Measurements from ENCODE around the gene TMEM151B. TPM values are rescaled to one million over a fixed set of nuclear protein-coding genes. Genes with fewer than 3 reads are reported as not detected.

TMEM151B gene
- total and polyA plus RNA-seq, 7 donors: 0.16 to 1.1 (median 0.63) TPM; not detected in 2

GRCh38 chr6:44271914-44272313, 1.7 kb downstream of the TMEM151B start:
- no peak for DNase-seq
- H3K27ac ChIP-seq: no peak overlapping the region
- peaks cover 30 to 90% (median 81%) of the 10 kb centered on the region in 3 donors for H3K27me3 ChIP-seq
- peaks cover 0 to 21% (median 16%) of the 10 kb centered on the region in 4 donors for H3K4me1 ChIP-seq
- intact Hi-C loops (cut with DNase I): no loop called here
- H3K9me3 ChIP-seq: no peaks in the 10 kb centered on the region
- TF ChIP-seq POLR2AphosphoS5 (IDR thresholded peaks at IDR 0.05): no peak
- TF ChIP-seq EP300 (IDR thresholded peaks at IDR 0.05): no peak
- TF ChIP-seq POLR2A (IDR thresholded peaks at IDR 0.05): no peak
- TF ChIP-seq CTCF (IDR thresholded peaks at IDR 0.05): no peak
- WGBS, 2 donors: 66% methylated on average over 3 of the region's 3 CpGs
- no peak overlapping the region for H3K4me3 ChIP-seq
- no peaks in the 10 kb centered on the region for H3K36me3 ChIP-seq

GRCh38 chr6:44272529-44272928, 2.3 kb downstream of the TMEM151B start:
- H3K27me3 ChIP-seq: peaks cover 30 to 96% (median 81%) of the 10 kb centered on the region in 3 donors
- H3K27ac ChIP-seq: no peak overlapping the region
- no peak overlapping the region for H3K4me3 ChIP-seq
- no peak for DNase-seq
- H3K9me3 ChIP-seq: no peaks in the 10 kb centered on the region
- 80 to 87% methylated on average over 3 of the region's 3 CpGs for WGBS, 2 donors
- TF ChIP-seq POLR2AphosphoS5 (IDR thresholded peaks at IDR 0.05): no peak
- TF ChIP-seq CTCF (IDR thresholded peaks at IDR 0.05): no peak
- no peak for TF ChIP-seq POLR2A (IDR thresholded peaks at IDR 0.05)
- TF ChIP-seq EP300 (IDR thresholded peaks at IDR 0.05): no peak
- intact Hi-C loops (cut with DNase I): no loop called here
- H3K4me1 ChIP-seq: peaks cover 0 to 21% (median 16%) of the 10 kb centered on the region in 4 donors
- no peaks in the 10 kb centered on the region for H3K36me3 ChIP-seq

- H3K4me3 ChIP-seq: no peak overlapping the region
- WGBS, 2 donors: 73 to 89% methylated on average over 23 of the region's 23 CpGs
- no peak for DNase-seq
- TF ChIP-seq POLR2AphosphoS5 (IDR thresholded peaks at IDR 0.05): no peak
- TF ChIP-seq CTCF (IDR thresholded peaks at IDR 0.05): no peak
- no peak for TF ChIP-seq EP300 (IDR thresholded peaks at IDR 0.05)
- TF ChIP-seq POLR2A (IDR thresholded peaks at IDR 0.05): no peak
- H3K4me1 ChIP-seq: peaks cover 0 to 21% (median 16%) of the 10 kb centered on the region in 4 donors
- no peaks in the 10 kb centered on the region for H3K9me3 ChIP-seq
- H3K27ac ChIP-seq: no peak overlapping the region
- H3K27me3 ChIP-seq: peaks cover 30 to 99% (median 81%) of the 10 kb centered on the region in 3 donors
- H3K36me3 ChIP-seq: no peaks in the 10 kb centered on the region
- intact Hi-C loops (cut with DNase I): no loop called here
Measured at GRCh38 chr6:44272999-44273566, 2.8 kb downstream of the TMEM151B start.

- intact Hi-C loops (cut with DNase I): no loop called here
- Histone ChIP-seq H3K4me1 (peaks cover 0 to 21% (median 16%) of the 10 kb centered on the region in 4 donors), H3K9me3 (no peaks in the 10 kb centered on the region), H3K27ac (no peak overlapping the region), H3K27me3 (peaks cover 30 to 99% (median 77%) of the 10 kb centered on the region in 3 donors), H3K4me3 (no peak overlapping the region), H3K36me3 (no peaks in the 10 kb centered on the region)
- WGBS, 2 donors: 23 to 69% methylated on average over 1 of the region's 1 CpG
- no peak for DNase-seq
- TF ChIP-seq POLR2AphosphoS5 (IDR thresholded peaks at IDR 0.05) (no peak), CTCF (IDR thresholded peaks at IDR 0.05) (no peak), EP300 (IDR thresholded peaks at IDR 0.05) (no peak), POLR2A (IDR thresholded peaks at IDR 0.05) (no peak)
Measured at GRCh38 chr6:44273617-44274016, 3.4 kb downstream of the TMEM151B start.

Measured in sigmoid colon (tissue), 7 donors.